G401.6 (cell line): ENCODE measurements around the gene NRM.
A peak's percentile ranks its signal among the peaks of the same experiment; 100 is the strongest.
"Not testable (repeated sequence)": the region's sequence is repeated elsewhere in the genome, so short reads cannot be mapped to it uniquely, and the experiment has no call there.

Experiments used
- FAIRE-seq: peaks from 2 replicates; lab custom pipeline; 2012; peaks lifted over from hg19 to GRCh38; lab: Jason Lieb, UNC

The NRM gene

DNA sequence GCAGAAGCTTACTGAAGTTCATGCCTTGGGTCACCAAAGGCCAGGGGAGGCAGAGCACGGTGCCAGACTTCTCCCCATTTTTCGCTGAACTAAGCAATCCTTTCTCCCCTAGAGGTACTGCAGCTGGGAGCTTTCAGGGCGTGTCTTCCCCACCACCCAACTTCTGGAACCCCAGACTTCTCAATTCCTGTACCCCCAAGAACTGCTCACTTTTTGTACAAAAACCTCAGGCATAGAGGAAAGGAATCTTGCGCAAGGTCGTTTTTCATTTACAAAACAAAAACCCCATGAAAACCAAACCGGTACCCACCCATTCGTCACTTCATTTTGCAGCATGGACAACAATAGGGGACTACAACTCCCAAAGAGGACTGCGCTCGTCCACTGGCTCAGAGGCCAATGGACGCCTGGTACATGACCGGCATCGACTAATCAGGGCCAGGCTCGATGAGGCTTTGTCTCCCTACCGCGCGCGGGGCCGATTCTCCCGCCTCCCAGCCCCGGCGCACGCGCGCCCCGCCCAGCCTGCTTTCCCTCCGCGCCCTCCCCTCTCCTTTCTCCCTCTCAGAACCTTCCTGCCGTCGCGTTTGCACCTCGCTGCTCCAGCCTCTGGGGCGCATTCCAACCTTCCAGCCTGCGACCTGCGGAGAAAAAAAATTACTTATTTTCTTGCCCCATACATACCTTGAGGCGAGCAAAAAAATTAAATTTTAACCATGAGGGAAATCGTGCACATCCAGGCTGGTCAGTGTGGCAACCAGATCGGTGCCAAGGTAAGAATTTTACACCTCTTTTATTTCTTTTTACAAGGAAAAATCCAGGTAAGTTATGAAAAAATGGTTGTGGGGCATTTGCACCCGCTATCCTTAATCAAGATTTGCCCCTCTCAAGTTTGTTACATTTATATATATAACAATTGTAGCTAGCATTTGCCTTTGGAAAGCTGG is 29.3 kb upstream of the NRM start, which contains the start of gene TUBB:
Gene TUBB, plus strand, starts transcription at position 562 of the 947 bp plus-strand sequence. Its CDS starts 155 bp downstream, at position 717.
- FAIRE-seq: peak; percentile 93

DNA sequence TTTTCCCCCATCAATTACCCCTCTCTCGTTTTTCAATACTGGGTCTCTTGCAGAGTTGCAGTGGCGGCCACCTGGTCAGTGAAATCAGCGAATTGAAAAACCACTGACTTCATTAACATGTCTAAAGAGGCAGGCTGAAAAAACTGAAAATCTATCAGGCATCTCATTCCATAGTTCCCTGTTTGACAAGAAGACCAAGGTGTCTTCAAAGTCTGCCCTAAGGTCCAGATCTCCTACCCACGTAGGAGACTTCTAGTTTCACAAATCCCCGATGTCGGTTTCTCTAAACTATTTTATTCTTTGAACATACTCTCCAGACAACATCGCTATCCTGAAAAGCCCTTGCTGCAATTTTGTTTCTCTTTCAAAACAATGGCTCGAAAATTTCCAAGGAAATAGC is 28.6 kb upstream of the NRM start:
- FAIRE-seq: no peak

DNA sequence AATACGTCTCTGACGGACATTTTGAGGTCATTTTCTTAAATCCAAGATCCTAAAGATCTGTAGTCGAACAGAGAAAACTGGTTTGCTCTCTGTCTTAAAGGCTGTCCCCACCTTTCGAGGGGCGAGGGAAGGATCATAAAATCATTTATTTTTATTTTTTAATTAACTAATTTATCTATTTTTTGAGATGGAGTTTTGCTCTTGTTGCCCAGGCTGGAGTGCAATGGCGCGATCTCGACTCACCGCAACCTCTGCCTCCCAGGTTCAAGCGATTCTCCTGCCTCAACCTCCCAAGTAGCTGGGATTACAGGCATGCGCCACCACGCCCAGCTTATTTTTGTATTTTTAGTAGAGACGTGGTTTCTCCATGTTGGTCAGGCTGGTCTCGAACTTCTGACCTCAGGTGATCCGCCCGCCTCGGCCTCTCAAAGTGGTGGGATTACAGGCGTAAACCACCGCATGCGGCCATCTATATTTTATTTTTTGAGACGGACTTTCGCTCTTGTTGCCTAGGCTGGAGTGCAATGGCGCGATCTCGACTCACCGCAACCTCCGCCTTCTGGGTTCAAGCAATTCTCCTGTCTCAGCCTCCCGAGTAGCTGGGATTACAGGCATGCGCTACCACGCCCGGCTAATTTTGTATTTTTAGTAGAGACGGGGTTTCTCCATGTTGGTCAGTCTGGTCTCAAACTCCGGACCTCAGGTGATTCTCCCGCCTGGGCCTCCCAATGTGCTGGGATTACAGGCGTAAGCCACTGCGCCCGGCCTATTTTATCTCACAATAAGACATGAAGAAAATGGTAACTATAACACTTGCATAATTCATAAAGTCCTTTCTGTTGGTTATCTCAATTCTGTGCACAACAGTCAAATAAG is 27.3 kb upstream of the NRM start:
- FAIRE-seq: not testable (repeated sequence)

DNA sequence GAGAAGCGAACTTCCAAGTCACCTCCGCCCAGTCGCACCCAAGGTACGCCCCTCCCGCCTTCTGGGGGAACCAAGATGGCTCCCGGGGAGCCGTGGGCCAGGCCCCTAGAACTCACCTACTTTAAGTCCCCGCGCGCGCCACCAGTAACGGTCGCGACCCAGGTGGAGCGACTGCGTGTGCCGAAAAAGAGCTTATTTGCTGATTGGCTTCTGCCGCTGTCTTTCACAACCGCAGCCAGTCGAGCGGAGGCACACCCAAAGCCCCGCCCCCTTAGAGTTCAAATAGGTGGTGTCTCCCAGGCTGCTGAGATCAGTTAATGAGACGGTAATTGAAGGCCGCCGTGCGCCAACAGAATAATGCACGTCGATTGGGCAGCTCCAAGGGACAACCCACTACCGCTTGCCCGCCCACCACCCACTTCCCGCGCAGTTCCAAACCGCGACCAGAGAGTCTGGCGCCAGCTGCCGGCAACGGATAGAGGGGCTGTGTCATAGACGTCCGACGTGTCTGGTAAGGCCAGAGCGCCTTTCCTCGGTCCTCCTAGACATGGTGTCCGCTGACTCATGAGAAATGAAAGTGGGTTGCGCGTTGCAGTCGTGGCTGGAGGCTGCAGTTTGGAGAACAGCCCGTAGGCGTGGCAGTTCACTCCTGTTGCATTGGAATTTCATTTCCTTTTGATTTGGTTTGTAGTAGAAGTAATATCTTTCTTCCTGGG is 26.5 kb upstream of the NRM start, which contains the start of gene MDC1:
Gene MDC1, minus strand, starts transcription at position 153 of the 716 bp plus-strand sequence. CDS start 2,106 bp downstream, outside the sequence.
- peak; percentile 99 for FAIRE-seq

DNA sequence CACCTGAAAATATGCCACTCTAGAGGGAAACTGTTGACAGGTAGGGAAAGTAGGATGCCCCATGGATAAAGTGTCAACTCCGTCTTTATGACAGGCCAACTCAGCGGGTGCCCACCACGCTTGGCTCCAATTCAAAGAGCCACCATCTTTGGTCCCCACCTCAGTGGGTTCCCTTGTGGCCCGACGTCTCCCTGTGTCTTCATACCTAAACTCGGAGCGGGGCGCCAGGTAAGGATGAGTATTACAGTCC is 26.0 kb upstream of the NRM start:
- FAIRE-seq: no peak

DNA sequence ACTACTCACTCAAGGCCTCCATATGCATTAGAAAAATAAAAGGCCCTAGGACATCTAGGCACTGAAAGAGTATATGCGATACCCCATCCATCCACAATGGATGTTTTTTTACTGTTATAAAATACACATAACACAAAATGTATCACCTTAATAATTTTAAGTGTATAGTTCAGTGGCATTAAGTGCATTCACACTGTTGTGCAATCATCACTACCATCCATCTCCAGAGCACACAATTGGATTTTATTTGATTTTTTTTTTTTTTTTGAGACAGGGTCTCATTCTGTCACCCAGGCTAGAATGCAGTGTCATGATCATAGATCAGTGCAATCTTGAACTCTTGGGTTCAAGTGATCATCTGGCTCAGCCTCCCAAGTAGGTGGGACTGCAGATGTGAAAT is 23.5 kb upstream of the NRM start:
- FAIRE-seq: no peak

GRCh38 chr6:30712441-30712945 is 21.7 kb upstream of the NRM start:
- no peak for FAIRE-seq

- no peak for FAIRE-seq
Measured at GRCh38 chr6:30711758-30712380, 21.1 kb upstream of the NRM start.

DNA sequence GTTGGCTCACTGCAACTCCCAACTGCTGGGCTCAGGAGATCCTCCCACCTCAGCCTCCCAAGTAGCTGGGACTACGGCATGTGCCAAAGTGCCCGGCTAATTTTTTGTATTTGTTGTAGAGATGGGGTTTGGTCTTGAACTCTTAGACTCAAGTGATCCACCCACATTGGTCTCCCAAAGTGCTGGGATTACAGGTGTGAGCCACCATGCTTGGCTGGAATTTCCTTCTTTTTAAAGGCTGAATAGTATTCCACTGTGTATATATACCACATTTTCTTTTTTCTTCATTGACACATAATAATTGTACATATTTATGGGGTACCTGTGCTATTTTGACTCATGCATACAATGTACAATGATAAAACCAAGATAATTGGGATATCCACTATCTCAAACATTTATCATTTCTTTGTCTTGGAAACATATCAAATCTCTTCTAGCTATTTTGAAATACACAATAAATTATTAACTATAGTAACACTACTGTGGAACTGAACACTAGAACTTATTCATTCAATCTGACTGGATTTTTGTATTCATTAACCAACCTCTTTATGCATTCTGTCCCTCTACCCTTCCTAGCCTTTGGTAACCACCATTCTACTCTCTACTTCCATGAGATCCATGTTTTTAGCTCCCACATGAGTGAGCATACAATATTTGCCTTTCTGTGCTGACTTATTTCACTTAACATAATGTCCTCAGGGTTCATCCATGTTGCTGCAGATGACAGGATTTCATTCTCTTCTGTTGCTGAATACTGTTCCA is 18.5 kb upstream of the NRM start:
- FAIRE-seq: no peak

- FAIRE-seq: no peak
Measured at GRCh38 chr6:30707281-30707850, 16.6 kb upstream of the NRM start.

DNA sequence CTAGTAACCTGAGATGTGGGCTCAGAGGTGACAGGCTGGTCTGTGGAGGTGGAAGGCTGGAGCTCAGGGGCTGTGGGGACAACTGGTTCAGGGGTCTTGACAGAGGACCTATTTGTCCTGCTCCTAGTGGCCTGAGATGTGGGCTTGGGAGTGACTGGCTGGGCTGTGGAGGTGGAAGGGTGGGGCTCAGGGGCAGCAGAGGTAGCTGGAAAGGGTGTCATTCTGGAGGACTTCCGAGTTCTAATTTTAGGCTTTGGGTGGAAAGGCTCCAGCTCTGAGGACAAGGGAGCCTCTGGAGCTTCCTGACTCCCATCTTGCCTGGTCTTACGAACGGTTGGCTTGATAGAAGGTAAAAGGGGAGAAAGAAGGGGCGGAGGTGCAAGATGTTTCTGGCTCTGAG is 14.8 kb upstream of the NRM start:
- no peak for FAIRE-seq

GRCh38 chr6:30703821-30704220 is 13.0 kb upstream of the NRM start:
- FAIRE-seq: no peak

DNA sequence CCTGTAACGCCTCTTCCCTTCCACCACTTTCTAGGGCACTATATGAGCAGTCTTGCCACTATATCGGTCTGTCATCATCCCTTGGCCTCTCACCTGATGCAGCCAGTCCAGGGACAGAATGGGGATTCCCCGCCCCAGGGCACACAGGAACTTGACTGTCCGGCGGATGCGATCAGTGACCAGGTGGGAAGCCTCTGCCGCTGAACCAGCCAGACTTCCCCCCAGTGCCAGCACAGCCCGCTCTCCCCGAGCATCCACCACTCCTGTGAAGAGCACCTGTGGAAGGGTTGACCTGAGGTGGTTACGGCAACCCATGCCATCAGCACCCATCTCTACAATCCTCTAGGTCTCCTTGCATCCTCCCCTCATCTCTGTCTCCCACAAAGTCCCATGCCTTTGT is 12.2 kb upstream of the NRM start:
- FAIRE-seq: no peak

DNA sequence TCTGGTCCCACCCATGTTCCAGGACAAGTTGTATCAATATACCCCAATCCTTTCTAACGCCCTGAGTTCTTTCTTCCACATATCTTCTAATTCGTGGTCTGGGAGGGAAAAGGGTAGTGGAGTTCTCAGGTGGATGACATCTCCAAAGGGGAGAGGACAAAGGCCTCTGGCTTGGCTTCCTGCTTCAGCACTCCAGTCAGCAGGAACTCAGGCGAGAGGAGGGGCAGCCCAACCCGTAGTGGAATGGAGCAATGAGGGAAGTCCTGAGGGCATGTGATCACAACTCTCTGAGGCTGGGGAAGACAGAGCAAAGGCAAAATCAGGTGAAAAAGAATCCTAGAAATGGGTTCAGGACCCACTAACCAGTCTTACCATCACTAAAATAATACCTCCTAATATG is 9.6 kb upstream of the NRM start:
- FAIRE-seq: no peak

- FAIRE-seq: no peak
Measured at GRCh38 chr6:30696432-30696831, 5.6 kb upstream of the NRM start.

- FAIRE-seq: no peak
Measured at GRCh38 chr6:30691208-30691847, 544 bp upstream of the NRM start.

DNA sequence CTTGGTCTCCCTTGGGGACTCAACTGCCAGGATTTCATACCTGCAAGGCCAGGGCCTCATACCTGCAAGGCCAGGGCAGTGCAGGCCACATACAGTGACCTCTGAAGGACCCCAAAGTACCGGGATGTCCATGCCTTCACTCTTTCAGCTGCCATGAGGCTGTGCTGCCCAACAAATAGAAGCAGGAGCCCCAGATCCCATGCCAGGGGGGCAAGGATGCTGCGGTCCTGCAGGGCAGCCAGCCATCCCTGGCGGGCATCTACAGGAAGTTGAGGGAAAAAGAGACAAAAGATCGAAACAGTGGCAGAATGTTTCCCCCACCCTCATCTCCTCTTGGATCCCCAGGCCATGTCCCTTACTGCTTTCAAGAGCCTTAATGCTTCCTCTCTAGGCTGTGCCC is 799 bp downstream of the NRM start:
- FAIRE-seq: no peak

DNA sequence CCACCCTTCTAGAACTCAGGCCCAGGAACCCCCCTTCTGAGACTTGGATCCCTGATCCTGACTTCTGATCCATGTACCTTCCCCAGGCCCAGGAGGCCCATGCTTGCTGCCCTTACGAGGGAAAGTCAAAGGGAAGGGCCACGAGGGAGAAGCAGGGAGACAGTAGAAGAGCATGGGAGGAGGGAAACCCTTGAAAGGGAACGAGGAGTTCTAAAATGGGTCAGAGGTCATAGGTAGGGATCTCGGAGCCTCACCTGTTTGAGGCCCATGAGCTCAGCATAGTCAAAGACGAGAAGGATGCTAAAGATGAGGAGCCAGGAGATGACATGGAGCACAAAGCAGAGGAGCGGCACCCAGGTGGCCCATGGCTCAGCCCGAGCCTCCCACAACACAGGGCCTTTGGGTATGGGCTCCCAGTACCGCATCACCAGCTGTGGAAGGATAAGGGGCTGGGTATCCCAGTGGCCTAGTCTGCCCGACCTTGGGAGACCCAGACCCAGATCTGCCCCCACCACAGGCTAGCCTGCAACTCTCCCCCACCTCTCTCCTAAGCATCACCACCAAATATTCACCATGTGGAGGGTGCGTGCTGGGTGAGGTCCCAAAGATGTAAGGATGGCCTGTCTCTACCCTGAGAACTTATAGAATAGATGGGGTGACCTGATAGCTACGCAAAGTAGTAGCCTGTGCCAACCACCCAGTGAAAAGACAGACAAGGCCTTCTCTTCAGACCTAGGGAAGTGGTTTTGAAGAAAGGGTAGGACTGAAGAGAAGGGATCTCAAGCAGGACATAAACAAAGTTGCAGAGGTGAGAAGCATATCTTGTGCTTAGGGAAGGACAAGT is 1.5 kb downstream of the NRM start:
- FAIRE-seq: no peak

DNA sequence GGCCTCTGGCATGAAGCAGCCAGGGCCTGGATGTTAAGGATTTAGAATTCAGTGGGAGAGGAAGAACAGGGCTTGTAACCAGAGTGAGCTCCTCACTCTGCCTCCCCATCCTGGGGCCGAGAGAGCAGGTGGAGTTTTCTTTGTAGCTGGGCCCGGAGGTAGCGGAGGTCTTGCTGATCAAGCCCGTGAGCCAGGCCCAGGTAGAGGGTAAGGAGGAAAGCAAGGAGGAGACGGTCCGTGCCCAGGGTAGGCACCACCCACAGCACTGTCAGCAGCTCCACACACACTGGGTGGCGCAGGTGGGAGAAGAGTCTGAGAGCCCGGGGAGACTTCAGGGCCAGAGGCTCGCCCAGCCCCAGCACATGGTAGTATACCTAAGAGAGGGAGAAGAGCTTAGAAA is 2.2 kb downstream of the NRM start:
- no peak for FAIRE-seq
